ENCODE results near the gene SMIM24.

The SMIM24 gene

GRCh38 chr19:3475449-3475848 is 4.9 kb downstream of the SMIM24 start:
- Histone ChIP-seq H4K20me1 (ENCODE audit: low read depth, low read length) (no peaks in the 10 kb centered on the region), H2AFZ (ENCODE audit: low read depth, low read length, severe bottlenecking) (no peak overlapping the region), H3K9me3 (ENCODE audit: insufficient read depth, low read length) (no peaks in the 10 kb centered on the region), H3K27ac (ENCODE audit: low read depth, low read length) (no peak overlapping the region), H3K4me3 (ENCODE audit: insufficient read depth, low read length, poor library complexity, severe bottlenecking) (no peak overlapping the region), H3K27me3 (ENCODE audit: low read length) (no peaks in the 10 kb centered on the region), H3F3A (ENCODE audit: insufficient read depth) (0 out of 2 replicates have a peak, but pooled peaks cover under 1% of the 10 kb centered on the region), H3K79me2 (ENCODE audit: insufficient read depth, low read length) (no peaks in the 10 kb centered on the region), H3K4me2 (ENCODE audit: low read depth, low read length, poor library complexity, severe bottlenecking) (no peak overlapping the region), H3K9me2 (replicated peaks; ENCODE audit: insufficient read depth, low read length) (no peaks in the 10 kb centered on the region), H3K9ac (ENCODE audit: low read length) (no peak overlapping the region), H3K36me3 (ENCODE audit: low read length) (no peaks in the 10 kb centered on the region)
- TF ChIP-seq EZH2phosphoT487 (conservative IDR thresholded peaks at IDR 0.05; ENCODE audit: low read length): no peak
- TF ChIP-seq, protein P1, sequence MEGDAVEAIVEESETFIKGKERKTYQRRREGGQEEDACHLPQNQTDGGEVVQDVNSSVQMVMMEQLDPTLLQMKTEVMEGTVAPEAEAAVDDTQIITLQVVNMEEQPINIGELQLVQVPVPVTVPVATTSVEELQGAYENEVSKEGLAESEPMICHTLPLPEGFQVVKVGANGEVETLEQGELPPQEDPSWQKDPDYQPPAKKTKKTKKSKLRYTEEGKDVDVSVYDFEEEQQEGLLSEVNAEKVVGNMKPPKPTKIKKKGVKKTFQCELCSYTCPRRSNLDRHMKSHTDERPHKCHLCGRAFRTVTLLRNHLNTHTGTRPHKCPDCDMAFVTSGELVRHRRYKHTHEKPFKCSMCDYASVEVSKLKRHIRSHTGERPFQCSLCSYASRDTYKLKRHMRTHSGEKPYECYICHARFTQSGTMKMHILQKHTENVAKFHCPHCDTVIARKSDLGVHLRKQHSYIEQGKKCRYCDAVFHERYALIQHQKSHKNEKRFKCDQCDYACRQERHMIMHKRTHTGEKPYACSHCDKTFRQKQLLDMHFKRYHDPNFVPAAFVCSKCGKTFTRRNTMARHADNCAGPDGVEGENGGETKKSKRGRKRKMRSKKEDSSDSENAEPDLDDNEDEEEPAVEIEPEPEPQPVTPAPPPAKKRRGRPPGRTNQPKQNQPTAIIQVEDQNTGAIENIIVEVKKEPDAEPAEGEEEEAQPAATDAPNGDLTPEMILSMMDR (IDR thresholded peaks at IDR 0.05; ENCODE audit: insufficient read depth, low read length, poor library complexity, severe bottlenecking): no peak

- Histone ChIP-seq H3K79me2 (ENCODE audit: insufficient read depth, low read length) (no peaks in the 10 kb centered on the region), H3K27me3 (ENCODE audit: low read length) (no peaks in the 10 kb centered on the region), H3K9ac (ENCODE audit: low read length) (no peak overlapping the region), H3K27ac (ENCODE audit: low read depth, low read length) (no peak overlapping the region), H2AFZ (ENCODE audit: low read depth, low read length, severe bottlenecking) (no peak overlapping the region), H3K4me2 (ENCODE audit: low read depth, low read length, poor library complexity, severe bottlenecking) (no peak overlapping the region), H4K20me1 (ENCODE audit: low read depth, low read length) (no peaks in the 10 kb centered on the region), H3K4me3 (ENCODE audit: insufficient read depth, low read length, poor library complexity, severe bottlenecking) (no peak overlapping the region), H3K36me3 (ENCODE audit: low read length) (no peaks in the 10 kb centered on the region), H3K9me2 (replicated peaks; ENCODE audit: insufficient read depth, low read length) (no peaks in the 10 kb centered on the region), H3F3A (ENCODE audit: insufficient read depth) (no peaks in the 10 kb centered on the region), H3K9me3 (ENCODE audit: insufficient read depth, low read length) (no peaks in the 10 kb centered on the region)
- TF ChIP-seq, protein P1 (IDR thresholded peaks at IDR 0.05; ENCODE audit: insufficient read depth, low read length, poor library complexity, severe bottlenecking): no peak
- TF ChIP-seq EZH2phosphoT487 (conservative IDR thresholded peaks at IDR 0.05; ENCODE audit: low read length): no peak
Measured at GRCh38 chr19:3474614-3475013, 5.7 kb downstream of the SMIM24 start.

- H3K4me2 ChIP-seq (ENCODE audit: low read depth, low read length, poor library complexity, severe bottlenecking): no peak overlapping the region
- no peak overlapping the region for H2AFZ ChIP-seq (ENCODE audit: low read depth, low read length, severe bottlenecking)
- no peaks in the 10 kb centered on the region for H3K9me3 ChIP-seq (ENCODE audit: insufficient read depth, low read length)
- no peak overlapping the region for H3K4me3 ChIP-seq (ENCODE audit: insufficient read depth, low read length, poor library complexity, severe bottlenecking)
- H4K20me1 ChIP-seq (ENCODE audit: low read depth, low read length): no peaks in the 10 kb centered on the region
- H3K9me2 ChIP-seq (replicated peaks; ENCODE audit: insufficient read depth, low read length): no peaks in the 10 kb centered on the region
- no peak overlapping the region for H3K27ac ChIP-seq (ENCODE audit: low read depth, low read length)
- H3K9ac ChIP-seq (ENCODE audit: low read length): no peak overlapping the region
- TF ChIP-seq, protein P1 (IDR thresholded peaks at IDR 0.05; ENCODE audit: insufficient read depth, low read length, poor library complexity, severe bottlenecking): no peak
- TF ChIP-seq EZH2phosphoT487 (conservative IDR thresholded peaks at IDR 0.05; ENCODE audit: low read length): no peak
- no peaks in the 10 kb centered on the region for H3K36me3 ChIP-seq (ENCODE audit: low read length)
- H3K79me2 ChIP-seq (ENCODE audit: insufficient read depth, low read length): no peaks in the 10 kb centered on the region
- no peaks in the 10 kb centered on the region for H3F3A ChIP-seq (ENCODE audit: insufficient read depth)
- no peaks in the 10 kb centered on the region for H3K27me3 ChIP-seq (ENCODE audit: low read length)
Measured at GRCh38 chr19:3474010-3474409, 6.3 kb downstream of the SMIM24 start.

All from SU-DHL-6 (cell line).